Keratinocyte (primary cell): Measurements from ENCODE around the gene ALDH3B2. TPM values are rescaled to one million over a fixed set of nuclear protein-coding genes. Genes with fewer than 3 reads are reported as not detected.

Source experiments
- DNase-seq: peaks from one replicate; pipeline ENCODE4 v3.0.0-alpha.2; 2011; ENCODE audit warnings: low read depth, missing footprints, low spot score
- FAIRE-seq: peaks from 2 replicates; lab custom pipeline; 2011; peaks lifted over from hg19 to GRCh38; lab: Jason Lieb, UNC
- H2AFZ ChIP-seq: 2 replicates; pipeline ENCODE4 v1.6.0; 2012; ENCODE audit warnings: low read length, control low read depth, inconsistent platforms; ENCODE audit not compliant: control insufficient read depth
- H3K27ac ChIP-seq: 2 replicates; pipeline ENCODE4 v1.5.1; 2011; ENCODE audit warnings: low read length; ENCODE audit not compliant: control insufficient read depth, insufficient read depth
- H3K27me3 ChIP-seq: 3 replicates; pipeline ENCODE4 v1.6.0; 2011; ENCODE audit warnings: low read length; ENCODE audit not compliant: control insufficient read depth, insufficient read depth; ENCODE audit errors: extremely low read depth
- H3K36me3 ChIP-seq, 2 experiments: 2 replicates in 1 of 2; 3 replicates in 1 of 2; pipeline ENCODE4 v1.5.1; 2011; ENCODE audit warnings: low read length in 2 of 2, mild to moderate bottlenecking in 1 of 2; ENCODE audit not compliant: control insufficient read depth in 2 of 2, insufficient read depth in 2 of 2; ENCODE audit errors: extremely low read depth in 1 of 2
- H3K4me1 ChIP-seq: 3 replicates; pipeline ENCODE4 v1.5.1; 2011; ENCODE audit warnings: low read length; ENCODE audit not compliant: control insufficient read depth, insufficient read depth; ENCODE audit errors: extremely low read depth
- H3K4me2 ChIP-seq: 3 replicates; pipeline ENCODE4 v1.6.0; 2011; ENCODE audit warnings: low read depth, low read length; ENCODE audit not compliant: control insufficient read depth, insufficient read depth; ENCODE audit errors: extremely low read depth
- H3K4me3 ChIP-seq, 3 experiments: fragments of 200-600 bp in 1 of 3; sonication (generic) in 1 of 3; 2 replicates in 2 of 3; 3 replicates in 1 of 3; pipeline ENCODE4 v1.5.1; 2011 to 2016; ENCODE audit warnings: low read length in 3 of 3, mild to moderate bottlenecking in 3 of 3, control low read depth in 2 of 3, inconsistent platforms in 1 of 3, low read depth in 1 of 3, mixed read lengths in 1 of 3, mixed run types in 1 of 3, moderate library complexity in 1 of 3; ENCODE audit not compliant: control insufficient read depth in 2 of 3, insufficient read depth in 2 of 3; ENCODE audit errors: extremely low read depth in 1 of 3
- H3K79me2 ChIP-seq: 2 replicates; pipeline ENCODE4 v1.6.0; 2012; ENCODE audit warnings: low read length; ENCODE audit not compliant: control insufficient read depth, insufficient read depth
- H3K9ac ChIP-seq: 3 replicates; pipeline ENCODE4 v1.6.0; 2011; ENCODE audit warnings: low read length; ENCODE audit not compliant: control insufficient read depth, insufficient read depth; ENCODE audit errors: extremely low read depth
- H3K9me1 ChIP-seq: 3 replicates; pipeline ENCODE4 v1.6.0; 2011; ENCODE audit warnings: low read length; ENCODE audit not compliant: control insufficient read depth, insufficient read depth; ENCODE audit errors: extremely low read depth
- H3K9me3 ChIP-seq: 2 replicates; pipeline ENCODE4 v1.5.1; 2012; ENCODE audit warnings: low read depth, low read length; ENCODE audit not compliant: control insufficient read depth
- H4K20me1 ChIP-seq: 3 replicates; pipeline ENCODE4 v1.6.0; 2011; ENCODE audit warnings: low read length; ENCODE audit not compliant: control insufficient read depth, insufficient read depth; ENCODE audit errors: extremely low read depth
- EZH2 ChIP-seq: IDR thresholded peaks from one replicate; pipeline ENCODE4 v1.6.1; 2012; ENCODE audit warnings: inconsistent platforms, mild to moderate bottlenecking, low read length, moderate library complexity
- dilution Hi-C: fragments of 300-500 bp; cut with MboI; formaldehyde crosslinking; loops from one replicate; pipeline ENCODE4 v1.7.0; 2020; ENCODE audit warnings: low sequenced_read_pairs; ENCODE audit not compliant: extremely low pct_ligation_motif_present
- polyA plus RNA-seq, 5 experiments: library from polyadenylated mRNA; depleted of rRNA in 3 of 5; stranded (reverse) in 3 of 5; stranded (forward) in 1 of 5; unstranded in 1 of 5; fragments of >200 nt; gene quantifications; 1 replicate in 1 of 5; 2 replicates in 3 of 5; 3 replicates in 1 of 5; pipeline versions ENCODE4 v1.2.1 to v1.2.3, GENCODE V29; 2011 to 2012; ENCODE audit warnings: missing spikeins in 2 of 5, low read depth in 1 of 5, low replicate concordance in 1 of 5
- TF ChIP-seq, protein P1 (sequence below), 3 experiments: IDR thresholded peaks in 1 of 3; conservative IDR thresholded peaks in 1 of 3; optimal IDR thresholded peaks in 1 of 3; 2 replicates in 2 of 3; 3 replicates in 1 of 3; pipeline versions ENCODE3 to v1.5.1; 2011; ENCODE audit warnings: low read length in 3 of 3, mild to moderate bottlenecking in 3 of 3, moderate library complexity in 2 of 3, control low read depth in 1 of 3, inconsistent platforms in 1 of 3; ENCODE audit not compliant: insufficient read depth in 2 of 3; ENCODE audit errors: extremely low read depth in 1 of 3

Gene ALDH3B2
- polyA plus RNA-seq, 1 donor (not counting 4 experiments of a cell fraction or from before 2014, with no cell fraction given): 0.67 TPM

DNA sequence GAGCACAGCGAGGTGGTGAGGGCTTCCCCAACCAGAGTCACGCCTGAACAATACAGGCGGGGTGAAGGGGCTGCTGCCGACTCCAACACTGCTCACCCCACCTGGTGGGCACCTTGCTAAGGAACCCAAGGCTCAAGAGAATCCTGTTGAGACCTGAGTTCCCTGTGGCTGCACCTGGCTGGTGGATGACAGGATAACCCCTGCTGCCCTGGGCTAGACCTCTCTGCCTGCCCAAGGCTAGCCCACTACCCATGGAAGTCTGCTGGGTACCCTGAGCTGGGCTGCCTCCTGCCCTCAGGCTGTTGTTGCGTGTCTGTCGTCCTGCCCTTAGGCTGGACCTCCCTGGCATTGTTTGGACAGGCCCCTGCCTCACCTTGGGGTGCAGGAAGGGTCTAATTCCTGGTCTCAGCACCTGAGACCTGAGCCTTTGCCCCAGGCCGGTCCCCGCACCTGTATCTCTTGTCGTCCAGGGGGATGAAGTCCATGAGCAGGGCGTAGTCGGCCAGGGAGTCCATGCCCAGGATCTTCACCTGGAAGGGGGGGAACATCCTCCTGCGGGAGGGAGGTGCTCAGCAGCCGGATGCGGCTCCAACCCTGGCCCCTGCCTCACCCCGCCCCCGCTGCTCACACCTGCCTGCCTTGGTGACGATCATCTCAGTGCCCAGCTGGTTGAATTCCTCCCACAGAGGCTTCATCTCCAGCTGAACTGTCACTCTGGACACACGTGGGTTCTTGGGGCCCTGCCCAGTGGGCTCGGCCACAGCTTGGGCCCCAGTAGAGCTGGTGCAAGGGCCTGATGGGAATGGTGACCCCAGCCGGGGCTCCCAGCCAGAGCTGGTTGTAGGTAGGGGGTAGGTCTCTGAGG lies 39.8 kb downstream of the ALDH3B2 start:
- FAIRE-seq: no peak

GRCh38 chr11:67633758-67634365 lies 40.6 kb downstream of the ALDH3B2 start:
- Histone ChIP-seq H3K4me3 (no peak overlapping the region), H3K27ac (no peak overlapping the region), H4K20me1 (no peaks in the 10 kb centered on the region), H3K79me2 (no peaks in the 10 kb centered on the region), H3K9ac (no peak overlapping the region), H2AFZ (no peak overlapping the region), H3K27me3 (no peaks in the 10 kb centered on the region), H3K36me3 (no peaks in the 10 kb centered on the region), H3K4me1 (peaks cover 6% of the 10 kb centered on the region), H3K9me1 (no peaks in the 10 kb centered on the region), H3K9me3 (no peaks in the 10 kb centered on the region), H3K4me2 (no peak overlapping the region)
- no peak for DNase-seq
- no peak for TF ChIP-seq EZH2
- TF ChIP-seq, protein P1, sequence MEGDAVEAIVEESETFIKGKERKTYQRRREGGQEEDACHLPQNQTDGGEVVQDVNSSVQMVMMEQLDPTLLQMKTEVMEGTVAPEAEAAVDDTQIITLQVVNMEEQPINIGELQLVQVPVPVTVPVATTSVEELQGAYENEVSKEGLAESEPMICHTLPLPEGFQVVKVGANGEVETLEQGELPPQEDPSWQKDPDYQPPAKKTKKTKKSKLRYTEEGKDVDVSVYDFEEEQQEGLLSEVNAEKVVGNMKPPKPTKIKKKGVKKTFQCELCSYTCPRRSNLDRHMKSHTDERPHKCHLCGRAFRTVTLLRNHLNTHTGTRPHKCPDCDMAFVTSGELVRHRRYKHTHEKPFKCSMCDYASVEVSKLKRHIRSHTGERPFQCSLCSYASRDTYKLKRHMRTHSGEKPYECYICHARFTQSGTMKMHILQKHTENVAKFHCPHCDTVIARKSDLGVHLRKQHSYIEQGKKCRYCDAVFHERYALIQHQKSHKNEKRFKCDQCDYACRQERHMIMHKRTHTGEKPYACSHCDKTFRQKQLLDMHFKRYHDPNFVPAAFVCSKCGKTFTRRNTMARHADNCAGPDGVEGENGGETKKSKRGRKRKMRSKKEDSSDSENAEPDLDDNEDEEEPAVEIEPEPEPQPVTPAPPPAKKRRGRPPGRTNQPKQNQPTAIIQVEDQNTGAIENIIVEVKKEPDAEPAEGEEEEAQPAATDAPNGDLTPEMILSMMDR (optimal IDR thresholded peaks at IDR 0.05 in 1 of 3, IDR thresholded peaks at IDR 0.05 in 1 of 3, conservative IDR thresholded peaks at IDR 0.05 in 1 of 3; ENCODE audit: extremely low read depth in 1 of 3, insufficient read depth in 2 of 3, low read length in 3 of 3): no peak
- dilution Hi-C loops: no loop called here
- no peak for FAIRE-seq

More for the DNA sequence above, 39.8 kb downstream of the ALDH3B2 start:
- H3K27me3 ChIP-seq: peaks cover 4% of the 10 kb centered on the region
- H3K27ac ChIP-seq: no peak overlapping the region
- no peak overlapping the region for H3K4me3 ChIP-seq
- no peaks in the 10 kb centered on the region for H3K79me2 ChIP-seq
- no peaks in the 10 kb centered on the region for H3K9me3 ChIP-seq
- H4K20me1 ChIP-seq: no peaks in the 10 kb centered on the region
- TF ChIP-seq, protein P1 (optimal IDR thresholded peaks at IDR 0.05 in 1 of 3, IDR thresholded peaks at IDR 0.05 in 1 of 3, conservative IDR thresholded peaks at IDR 0.05 in 1 of 3; ENCODE audit: extremely low read depth in 1 of 3, insufficient read depth in 2 of 3, low read length in 3 of 3): no peak
- no peak for TF ChIP-seq EZH2
- H3K4me2 ChIP-seq: no peak overlapping the region
- H2AFZ ChIP-seq: no peak overlapping the region
- H3K9me1 ChIP-seq: no peaks in the 10 kb centered on the region
- no peak for DNase-seq
- H3K9ac ChIP-seq: no peak overlapping the region
- no peaks in the 10 kb centered on the region for H3K36me3 ChIP-seq
- dilution Hi-C loops: no loop called here
- H3K4me1 ChIP-seq: peaks cover 4% of the 10 kb centered on the region
